Measurements from ENCODE around the gene TAF6.

TAF6 gene

DNA sequence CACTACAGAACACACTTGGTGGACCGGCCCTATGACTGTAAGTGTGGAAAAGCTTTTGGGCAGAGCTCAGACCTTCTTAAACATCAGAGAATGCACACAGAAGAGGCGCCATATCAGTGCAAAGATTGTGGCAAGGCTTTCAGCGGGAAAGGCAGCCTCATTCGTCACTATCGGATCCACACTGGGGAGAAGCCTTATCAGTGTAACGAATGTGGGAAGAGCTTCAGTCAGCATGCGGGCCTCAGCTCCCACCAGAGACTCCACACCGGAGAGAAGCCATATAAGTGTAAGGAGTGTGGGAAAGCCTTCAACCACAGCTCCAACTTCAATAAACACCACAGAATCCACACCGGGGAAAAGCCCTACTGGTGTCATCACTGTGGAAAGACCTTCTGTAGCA, 55.0 kb downstream of the TAF6 start:
- DNase-seq = no peak

DNA sequence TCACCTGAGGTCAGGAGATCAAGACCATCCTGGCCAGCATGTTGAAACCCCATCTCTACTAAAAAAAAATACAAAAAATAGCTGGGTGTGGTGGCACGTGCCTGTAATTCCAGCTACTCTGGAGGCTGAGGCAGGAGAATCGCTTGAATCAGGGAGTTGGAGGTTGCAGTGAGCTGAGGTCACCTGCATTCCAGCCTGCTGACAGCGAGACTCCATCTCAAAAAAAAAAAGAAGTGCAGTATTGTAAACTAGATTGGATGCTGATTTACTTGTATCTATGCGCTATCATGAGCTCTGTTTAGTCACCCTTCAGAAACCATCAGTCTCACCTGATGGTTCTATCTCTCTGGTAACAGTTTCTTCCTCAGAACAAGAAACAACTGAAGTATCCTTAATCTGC, 55.8 kb downstream of the TAF6 start:
- no peak for DNase-seq

DNA sequence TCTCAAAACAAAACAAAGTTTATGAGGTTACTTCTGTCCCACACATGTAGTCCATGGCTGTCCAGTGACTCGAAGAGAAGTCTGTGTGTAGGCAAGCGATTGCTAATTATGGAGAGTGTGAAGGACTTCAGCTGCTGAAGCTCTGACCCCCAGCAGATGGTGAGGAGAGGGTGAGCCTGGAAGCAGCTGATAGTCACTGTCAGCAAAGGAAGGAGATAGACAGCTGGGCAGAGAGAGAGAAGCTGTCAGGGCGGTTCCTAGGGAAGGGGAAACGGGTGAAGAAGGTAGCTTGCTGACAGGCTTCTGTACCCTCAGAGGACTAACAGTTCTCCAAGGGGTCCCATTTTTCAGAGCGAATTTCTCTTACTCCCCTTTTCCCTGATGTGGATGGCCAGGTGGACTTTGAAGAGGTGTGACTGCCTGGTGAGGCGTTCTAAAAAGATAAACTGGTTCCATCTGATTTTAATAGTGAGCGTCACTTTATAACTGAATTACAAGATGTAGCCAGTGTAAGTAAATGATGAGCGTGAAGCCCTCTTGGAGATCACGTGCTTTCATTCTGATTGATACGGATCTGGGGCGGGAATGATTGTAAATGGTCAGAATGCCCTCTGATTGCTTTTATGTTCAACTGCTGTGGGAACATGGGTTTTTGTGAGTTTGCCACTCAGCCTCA, 57.5 kb downstream of the TAF6 start:
- no peak for DNase-seq

DNA sequence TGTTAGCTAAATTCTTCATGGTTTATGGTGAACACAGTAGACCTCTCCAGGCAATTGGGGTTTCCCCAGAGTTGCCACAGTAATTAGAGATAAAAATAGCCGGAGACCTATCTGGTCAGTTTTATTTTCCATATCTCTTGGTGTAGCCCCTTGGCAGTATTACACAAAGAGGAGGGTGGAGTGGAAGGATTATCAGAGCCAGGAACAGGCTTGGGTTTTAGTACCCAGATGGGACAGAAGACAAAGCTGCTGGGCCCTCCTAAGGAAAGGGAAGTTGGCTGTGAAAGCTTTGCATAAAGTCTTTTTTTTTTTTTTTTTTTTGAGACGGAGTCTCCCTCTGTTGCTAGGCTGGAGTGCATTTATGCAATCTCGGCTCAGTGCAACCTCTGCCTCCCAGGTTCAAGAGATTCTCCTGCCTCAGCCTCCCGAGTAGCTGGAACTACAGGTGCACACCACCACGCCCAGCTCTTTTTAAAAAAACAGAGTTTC, 59.9 kb downstream of the TAF6 start:
- no peak for DNase-seq

Data from NCI-H748 treated with DMSO at 0.1 percent for 48 hours (cell line).